ENCODE results near the gene FAM120C. TPM values are rescaled to one million over a fixed set of nuclear protein-coding genes. Genes with fewer than 3 reads are reported as not detected.

The FAM120C gene
- total RNA-seq, 1 donor from 2014 or later: 7.0 TPM

- Mint-ChIP-seq H3K4me3 (ENCODE audit: unreplicated experiment) (no peak overlapping the region), H3K9me3 (ENCODE audit: unreplicated experiment) (no peaks in the 10 kb centered on the region), H3K4me1 (ENCODE audit: unreplicated experiment) (no peaks in the 10 kb centered on the region), H3K36me3 (ENCODE audit: low read depth, unreplicated experiment) (no peaks in the 10 kb centered on the region), H3K27ac (ENCODE audit: unreplicated experiment) (no peak overlapping the region), H3K27me3 (ENCODE audit: unreplicated experiment) (no peaks in the 10 kb centered on the region)
- TF ChIP-seq CTCF (IDR thresholded peaks at IDR 0.05; ENCODE audit: unreplicated experiment): no peak
- no peak for DNase-seq (ENCODE audit: low spot score)
Measured at GRCh38 chrX:54208531-54208930, 25.5 kb upstream of the FAM120C start.

GRCh38 chrX:54198262-54198661 is 15.2 kb upstream of the FAM120C start:
- H3K27ac Mint-ChIP-seq (ENCODE audit: unreplicated experiment): no peak overlapping the region
- peaks cover 3% of the 10 kb centered on the region for H3K4me1 Mint-ChIP-seq (ENCODE audit: unreplicated experiment)
- TF ChIP-seq CTCF (IDR thresholded peaks at IDR 0.05; ENCODE audit: unreplicated experiment): no peak
- DNase-seq (ENCODE audit: low spot score): no peak
- no peaks in the 10 kb centered on the region for H3K9me3 Mint-ChIP-seq (ENCODE audit: unreplicated experiment)
- H3K36me3 Mint-ChIP-seq (ENCODE audit: low read depth, unreplicated experiment): no peaks in the 10 kb centered on the region
- H3K27me3 Mint-ChIP-seq (ENCODE audit: unreplicated experiment): no peaks in the 10 kb centered on the region
- H3K4me3 Mint-ChIP-seq (ENCODE audit: unreplicated experiment): no peak overlapping the region

GRCh38 chrX:54194982-54195588 is 12.0 kb upstream of the FAM120C start:
- no peaks in the 10 kb centered on the region for H3K27me3 Mint-ChIP-seq (ENCODE audit: unreplicated experiment)
- H3K4me3 Mint-ChIP-seq (ENCODE audit: unreplicated experiment): no peak overlapping the region
- TF ChIP-seq CTCF (IDR thresholded peaks at IDR 0.05; ENCODE audit: unreplicated experiment): no peak
- H3K9me3 Mint-ChIP-seq (ENCODE audit: unreplicated experiment): no peaks in the 10 kb centered on the region
- no peak for DNase-seq (ENCODE audit: low spot score)
- no peak overlapping the region for H3K27ac Mint-ChIP-seq (ENCODE audit: unreplicated experiment)
- no peaks in the 10 kb centered on the region for H3K36me3 Mint-ChIP-seq (ENCODE audit: low read depth, unreplicated experiment)
- H3K4me1 Mint-ChIP-seq (ENCODE audit: unreplicated experiment): peaks cover 3% of the 10 kb centered on the region

- DNase-seq (ENCODE audit: low spot score): no peak
- Mint-ChIP-seq H3K27me3 (ENCODE audit: unreplicated experiment) (no peaks in the 10 kb centered on the region), H3K4me3 (ENCODE audit: unreplicated experiment) (no peak overlapping the region), H3K36me3 (ENCODE audit: low read depth, unreplicated experiment) (no peaks in the 10 kb centered on the region), H3K4me1 (ENCODE audit: unreplicated experiment) (peaks cover 2% of the 10 kb centered on the region), H3K27ac (ENCODE audit: unreplicated experiment) (no peak overlapping the region), H3K9me3 (ENCODE audit: unreplicated experiment) (no peaks in the 10 kb centered on the region)
- no peak for TF ChIP-seq CTCF (IDR thresholded peaks at IDR 0.05; ENCODE audit: unreplicated experiment)
Measured at GRCh38 chrX:54193085-54193821, 10.2 kb upstream of the FAM120C start.

GRCh38 chrX:54184474-54184873 is 1.4 kb upstream of the FAM120C start:
- Mint-ChIP-seq H3K36me3 (ENCODE audit: low read depth, unreplicated experiment) (peaks cover 10% of the 10 kb centered on the region), H3K27ac (ENCODE audit: unreplicated experiment) (no peak overlapping the region), H3K27me3 (ENCODE audit: unreplicated experiment) (peaks cover 2% of the 10 kb centered on the region), H3K9me3 (ENCODE audit: unreplicated experiment) (no peaks in the 10 kb centered on the region), H3K4me1 (ENCODE audit: unreplicated experiment) (peaks cover 19% of the 10 kb centered on the region), H3K4me3 (ENCODE audit: unreplicated experiment) (no peak overlapping the region)
- DNase-seq (ENCODE audit: low spot score): no peak
- no peak for TF ChIP-seq CTCF (IDR thresholded peaks at IDR 0.05; ENCODE audit: unreplicated experiment)
